Glomerular endothelial cell (primary cell): ENCODE data around the gene CUEDC1. TPM values are rescaled to one million over a fixed set of nuclear protein-coding genes. Genes with fewer than 3 reads are reported as not detected.
"Not testable (repeated sequence)": the region's sequence is repeated elsewhere in the genome, so short reads cannot be mapped to it uniquely, and the experiment has no call there.

ENCODE experiments used
- DNase-seq: peaks from one replicate; pipeline ENCODE4 v3.0.0-alpha.2; 2011; ENCODE audit warnings: low read depth, low spot score; ENCODE audit errors: extremely low read depth
- total RNA-seq: library from RNA; depleted of rRNA; stranded (reverse); fragments of >200 nt; gene quantifications from 2 replicates; pipeline ENCODE4 v1.2.3, GENCODE V29; 2015

CUEDC1 gene
- total RNA-seq, 1 donor from 2014 or later: 19.8 TPM

GRCh38 chr17:57986841-57987580 lies 31.8 kb upstream of the CUEDC1 start:
- no peak for DNase-seq

DNA sequence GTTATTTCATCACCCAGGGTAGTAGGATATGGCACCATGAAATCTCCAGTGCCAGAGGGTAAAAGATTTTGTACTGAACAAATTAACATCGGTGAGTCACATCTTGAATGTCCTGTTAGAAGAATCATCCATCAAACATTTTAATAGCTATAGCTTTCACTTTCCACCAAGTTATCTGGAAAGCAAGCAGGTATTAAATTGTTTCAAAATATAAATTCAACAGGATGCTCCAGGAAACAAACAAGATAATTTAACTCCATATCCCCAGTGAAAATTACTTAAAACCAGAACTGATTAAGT lies 30.4 kb upstream of the CUEDC1 start:
- DNase-seq: no peak

- no peak for DNase-seq
Measured at GRCh38 chr17:57984936-57985674, 29.9 kb upstream of the CUEDC1 start.

DNA sequence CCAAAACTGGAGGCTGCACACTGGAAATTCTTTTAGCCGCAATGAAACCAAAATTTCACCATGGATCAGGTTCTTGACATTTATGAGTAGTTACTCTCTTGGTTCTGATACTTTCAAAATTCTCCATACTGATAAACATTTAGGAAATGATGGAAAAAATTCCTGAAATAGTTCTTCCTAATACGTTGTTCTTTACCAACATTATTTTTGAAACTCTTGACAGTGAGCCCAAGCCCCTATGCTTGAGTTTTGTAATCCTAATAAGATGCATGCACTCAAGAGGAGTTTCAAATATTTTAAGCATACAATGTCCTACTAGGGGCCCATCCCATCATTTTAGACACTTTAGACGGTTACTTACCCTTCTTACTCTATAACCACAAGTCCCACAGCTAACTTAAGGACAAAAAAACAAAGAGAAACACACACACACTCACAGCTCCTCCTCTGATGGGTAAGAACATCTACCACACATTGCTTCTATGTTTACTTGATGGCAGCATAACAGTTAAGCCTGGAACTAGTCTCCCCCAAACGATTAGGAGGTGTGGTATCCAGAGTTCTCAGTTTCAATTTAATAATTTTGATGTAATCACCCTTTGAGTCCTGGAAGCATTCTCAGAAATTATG lies 29.2 kb upstream of the CUEDC1 start:
- no peak for DNase-seq

GRCh38 chr17:57983446-57983845 lies 28.2 kb upstream of the CUEDC1 start:
- no peak for DNase-seq

- DNase-seq: no peak
Measured at GRCh38 chr17:57982452-57983170, 27.4 kb upstream of the CUEDC1 start.

DNA sequence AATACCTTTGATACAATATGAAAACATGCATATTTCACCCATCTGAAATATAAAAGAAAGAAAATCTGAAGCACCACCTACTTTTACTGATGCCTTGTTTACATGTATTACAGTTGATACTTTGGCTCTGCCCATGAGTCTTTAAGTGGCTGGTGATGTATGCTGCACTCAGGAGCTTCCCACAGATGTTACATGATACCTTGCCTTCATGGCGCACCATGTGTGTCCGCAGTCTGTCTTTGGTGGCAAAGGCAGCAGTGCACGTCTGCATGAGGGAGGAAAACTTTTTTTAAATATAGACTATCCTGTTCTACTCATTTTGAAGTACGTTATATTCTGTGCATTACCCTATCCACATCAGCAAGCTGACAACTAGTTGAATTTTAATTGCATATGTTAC lies 25.3 kb upstream of the CUEDC1 start:
- DNase-seq: no peak

- no peak for DNase-seq
Measured at GRCh38 chr17:57979076-57979475, 23.9 kb upstream of the CUEDC1 start.

DNA sequence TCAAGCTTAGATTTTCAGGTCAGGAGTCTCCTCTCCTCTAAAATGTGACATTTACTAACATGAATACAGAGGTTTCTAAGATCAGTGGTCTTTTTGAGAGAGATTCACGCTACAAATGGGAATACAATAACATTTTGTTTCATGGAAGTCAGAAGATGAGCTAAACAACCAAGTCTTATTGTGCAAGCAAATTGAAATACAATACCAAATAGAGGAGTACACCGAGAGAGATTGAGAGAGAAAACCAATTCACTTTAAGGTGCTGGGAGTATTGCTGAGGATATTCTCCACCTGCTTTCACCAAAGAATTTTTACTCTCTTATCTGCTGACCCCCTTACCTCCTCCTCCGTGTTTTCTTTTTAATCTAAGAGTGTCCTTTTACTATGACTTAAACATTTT lies 21.4 kb upstream of the CUEDC1 start:
- DNase-seq: no peak

GRCh38 chr17:57975044-57975443 lies 19.8 kb upstream of the CUEDC1 start:
- DNase-seq: no peak

DNA sequence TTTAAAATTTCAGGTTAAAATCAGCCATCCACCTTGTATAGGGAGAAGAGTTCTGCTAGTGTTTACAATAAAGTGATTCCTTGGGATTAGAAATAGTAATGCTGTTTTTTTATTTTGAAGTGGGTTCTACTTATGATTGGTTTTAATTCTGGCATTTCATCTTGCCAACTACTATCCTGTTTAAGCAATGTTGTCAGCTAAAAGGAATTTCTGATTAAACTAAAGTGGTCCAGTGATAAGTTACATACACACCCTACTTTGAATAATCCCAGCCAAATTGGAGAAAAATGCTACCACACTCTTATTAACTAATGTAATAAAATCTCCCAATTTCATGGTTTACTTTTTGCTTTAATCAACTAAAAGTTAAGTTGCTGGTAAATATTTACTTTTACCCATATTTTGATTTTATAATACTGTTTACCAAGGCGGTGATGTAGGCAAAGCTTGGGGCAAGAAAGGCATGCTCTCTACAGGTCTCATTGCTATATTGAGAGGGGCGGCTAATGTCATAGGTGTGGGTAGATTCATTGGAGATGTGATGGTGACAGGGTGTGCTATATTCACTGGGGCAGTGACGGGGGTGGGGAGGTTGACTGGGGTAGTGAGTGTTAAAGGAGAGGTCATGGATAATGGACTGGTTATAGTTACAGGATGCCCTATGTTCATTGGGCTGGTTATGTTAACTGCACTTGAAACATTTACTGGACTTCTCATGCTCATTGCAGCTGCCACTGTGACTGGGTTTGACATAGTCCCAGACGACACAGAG lies 19.0 kb upstream of the CUEDC1 start:
- DNase-seq: not testable (repeated sequence)

- DNase-seq: no peak
Measured at GRCh38 chr17:57972151-57972550, 16.9 kb upstream of the CUEDC1 start.

DNA sequence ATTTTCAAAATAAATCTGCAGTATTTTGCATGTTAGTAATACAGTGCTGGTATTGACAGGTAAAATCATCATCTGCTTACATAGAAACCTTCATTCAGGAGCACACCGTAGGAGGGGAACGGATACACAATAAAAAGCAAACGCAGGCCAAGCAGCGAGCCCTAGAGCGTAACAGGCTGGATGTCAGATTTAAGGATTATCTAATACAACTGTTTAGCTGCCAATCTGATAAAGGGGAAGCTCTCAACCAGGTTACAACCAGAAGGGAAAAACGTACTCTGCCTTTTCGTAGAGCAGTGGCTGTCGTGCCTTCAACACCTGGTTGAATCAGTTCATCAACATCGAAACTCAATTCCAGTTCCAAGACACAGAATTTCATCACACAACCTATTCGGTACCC lies 16.4 kb upstream of the CUEDC1 start:
- no peak for DNase-seq

- DNase-seq: no peak
Measured at GRCh38 chr17:57970710-57971109, 15.5 kb upstream of the CUEDC1 start.

- DNase-seq: no peak
Measured at GRCh38 chr17:57968456-57968855, 13.2 kb upstream of the CUEDC1 start.

DNA sequence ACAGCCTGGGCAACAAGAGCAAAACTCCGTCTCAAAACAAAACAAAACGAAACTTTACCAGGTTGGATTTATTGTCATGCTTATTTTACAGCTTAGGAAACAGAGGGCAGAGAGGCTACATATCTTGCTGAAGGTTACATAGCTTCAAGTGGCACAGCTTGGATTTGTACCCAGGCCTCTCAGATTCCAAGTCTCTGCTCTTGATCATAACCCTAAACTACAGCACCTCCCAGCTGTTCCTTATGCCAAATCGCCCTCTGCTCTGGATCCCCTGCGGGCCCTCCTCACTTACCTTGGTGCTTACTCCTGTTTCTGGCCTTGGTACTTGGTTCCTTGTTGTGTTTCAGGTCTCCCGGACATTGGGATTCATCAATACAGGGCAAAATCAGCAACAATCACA lies 11.7 kb upstream of the CUEDC1 start:
- no peak for DNase-seq

- no peak for DNase-seq
Measured at GRCh38 chr17:57966246-57966645, 11.0 kb upstream of the CUEDC1 start.

DNA sequence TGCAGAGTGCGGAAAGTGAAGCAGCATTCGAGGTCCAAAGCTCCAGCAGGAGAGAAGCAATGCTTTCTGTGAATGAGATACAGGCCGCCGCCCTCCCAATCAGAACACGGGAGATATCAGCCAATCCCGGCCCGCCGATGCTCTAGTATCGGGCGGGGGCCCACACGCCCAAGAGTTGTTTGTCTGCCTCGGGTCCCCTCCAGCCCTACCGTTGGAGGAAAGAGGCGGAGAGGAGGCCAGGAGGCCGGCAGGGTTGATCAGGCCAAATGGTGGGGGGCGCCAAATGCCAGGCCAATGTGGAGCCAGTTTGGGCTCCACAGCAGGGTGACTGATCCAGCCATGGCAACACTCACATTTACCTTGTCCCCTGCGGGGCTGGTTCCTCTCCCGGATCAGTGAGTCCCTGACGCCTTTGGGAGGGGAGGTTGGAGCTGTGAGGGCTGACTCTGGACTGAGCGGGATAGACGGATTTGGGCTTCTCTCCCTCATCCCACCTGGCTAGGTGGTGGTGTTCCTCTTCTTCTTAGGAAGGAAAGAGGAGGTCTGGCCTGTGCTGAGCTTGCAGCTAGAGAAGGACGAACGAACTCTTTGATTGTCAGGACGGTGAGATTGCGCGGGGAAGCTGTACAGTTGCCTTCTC lies 10.4 kb upstream of the CUEDC1 start:
- no peak for DNase-seq

GRCh38 chr17:57963149-57963511 lies 7.9 kb upstream of the CUEDC1 start:
- no peak for DNase-seq
